ENCODE measurements around the gene PCDHGA10.
"Not testable (repeated sequence)": the region's sequence is repeated elsewhere in the genome, so short reads cannot be mapped to it uniquely, and the experiment has no call there.

Gene PCDHGA10

DNA sequence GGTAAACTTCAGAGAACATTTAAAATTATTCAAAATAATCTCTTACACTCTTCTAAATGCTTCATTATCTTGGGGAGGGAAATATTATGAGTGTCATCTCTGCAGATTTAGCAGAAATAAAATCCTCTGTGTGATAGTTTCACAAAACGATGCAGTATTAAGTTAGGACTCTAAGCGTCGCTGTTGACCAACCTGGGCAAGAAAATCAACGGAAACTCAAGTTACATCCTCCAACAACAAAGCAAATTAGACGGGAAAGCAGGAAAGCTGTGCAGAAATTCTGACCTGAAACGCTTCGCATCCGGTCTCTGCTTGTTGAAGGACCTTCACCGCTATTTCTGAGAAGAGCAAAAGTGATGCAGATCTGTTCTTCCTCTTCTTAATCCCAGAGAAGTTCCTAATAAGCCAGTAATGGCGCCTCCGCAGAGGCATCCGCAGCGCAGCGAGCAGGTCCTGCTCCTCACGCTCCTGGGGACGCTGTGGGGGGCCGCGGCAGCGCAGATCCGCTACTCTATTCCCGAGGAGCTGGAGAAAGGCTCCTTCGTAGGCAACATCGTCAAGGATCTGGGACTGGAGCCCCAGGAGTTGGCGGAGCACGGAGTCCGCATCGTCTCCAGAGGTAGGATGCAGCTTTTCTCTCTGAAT, 39.0 kb upstream of the PCDHGA10 start, which contains the start of gene PCDHGA6:
Gene PCDHGA6 (plus strand): TSS at position 219 of the 645 bp plus-strand sequence. CDS start 193 bp downstream, at position 412.
- TF ChIP-seq, protein P1, sequence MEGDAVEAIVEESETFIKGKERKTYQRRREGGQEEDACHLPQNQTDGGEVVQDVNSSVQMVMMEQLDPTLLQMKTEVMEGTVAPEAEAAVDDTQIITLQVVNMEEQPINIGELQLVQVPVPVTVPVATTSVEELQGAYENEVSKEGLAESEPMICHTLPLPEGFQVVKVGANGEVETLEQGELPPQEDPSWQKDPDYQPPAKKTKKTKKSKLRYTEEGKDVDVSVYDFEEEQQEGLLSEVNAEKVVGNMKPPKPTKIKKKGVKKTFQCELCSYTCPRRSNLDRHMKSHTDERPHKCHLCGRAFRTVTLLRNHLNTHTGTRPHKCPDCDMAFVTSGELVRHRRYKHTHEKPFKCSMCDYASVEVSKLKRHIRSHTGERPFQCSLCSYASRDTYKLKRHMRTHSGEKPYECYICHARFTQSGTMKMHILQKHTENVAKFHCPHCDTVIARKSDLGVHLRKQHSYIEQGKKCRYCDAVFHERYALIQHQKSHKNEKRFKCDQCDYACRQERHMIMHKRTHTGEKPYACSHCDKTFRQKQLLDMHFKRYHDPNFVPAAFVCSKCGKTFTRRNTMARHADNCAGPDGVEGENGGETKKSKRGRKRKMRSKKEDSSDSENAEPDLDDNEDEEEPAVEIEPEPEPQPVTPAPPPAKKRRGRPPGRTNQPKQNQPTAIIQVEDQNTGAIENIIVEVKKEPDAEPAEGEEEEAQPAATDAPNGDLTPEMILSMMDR (IDR thresholded peaks at IDR 0.05; ENCODE audit: low read depth, low read length), result peak; percentile 40
- DNase-seq (ENCODE audit: extremely low read depth, low read depth), result no peak

DNA sequence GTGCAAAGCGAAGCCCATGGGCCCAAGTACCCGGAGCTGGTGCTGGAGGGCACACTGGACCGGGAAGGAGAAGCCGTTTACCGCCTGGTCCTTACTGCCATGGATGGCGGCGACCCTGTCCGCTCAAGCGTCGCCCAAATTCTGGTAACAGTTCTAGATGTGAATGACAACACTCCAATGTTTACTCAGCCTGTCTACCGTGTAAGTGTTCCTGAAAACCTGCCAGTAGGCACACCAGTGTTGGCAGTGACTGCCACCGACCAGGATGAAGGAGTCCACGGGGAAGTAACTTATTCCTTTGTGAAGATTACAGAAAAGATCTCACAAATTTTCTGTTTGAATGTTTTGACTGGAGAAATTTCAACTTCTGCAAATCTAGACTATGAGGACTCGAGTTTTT, 38.2 kb upstream of the PCDHGA10 start:
- TF ChIP-seq, protein P1 (IDR thresholded peaks at IDR 0.05; ENCODE audit: low read depth, low read length), result no peak
- DNase-seq (ENCODE audit: extremely low read depth, low read depth), result no peak

- DNase-seq (ENCODE audit: extremely low read depth, low read depth), result not testable (repeated sequence)
These were observed 37.2 kb upstream of the PCDHGA10 start for GRCh38 chr5:141375444-141376155.

DNA sequence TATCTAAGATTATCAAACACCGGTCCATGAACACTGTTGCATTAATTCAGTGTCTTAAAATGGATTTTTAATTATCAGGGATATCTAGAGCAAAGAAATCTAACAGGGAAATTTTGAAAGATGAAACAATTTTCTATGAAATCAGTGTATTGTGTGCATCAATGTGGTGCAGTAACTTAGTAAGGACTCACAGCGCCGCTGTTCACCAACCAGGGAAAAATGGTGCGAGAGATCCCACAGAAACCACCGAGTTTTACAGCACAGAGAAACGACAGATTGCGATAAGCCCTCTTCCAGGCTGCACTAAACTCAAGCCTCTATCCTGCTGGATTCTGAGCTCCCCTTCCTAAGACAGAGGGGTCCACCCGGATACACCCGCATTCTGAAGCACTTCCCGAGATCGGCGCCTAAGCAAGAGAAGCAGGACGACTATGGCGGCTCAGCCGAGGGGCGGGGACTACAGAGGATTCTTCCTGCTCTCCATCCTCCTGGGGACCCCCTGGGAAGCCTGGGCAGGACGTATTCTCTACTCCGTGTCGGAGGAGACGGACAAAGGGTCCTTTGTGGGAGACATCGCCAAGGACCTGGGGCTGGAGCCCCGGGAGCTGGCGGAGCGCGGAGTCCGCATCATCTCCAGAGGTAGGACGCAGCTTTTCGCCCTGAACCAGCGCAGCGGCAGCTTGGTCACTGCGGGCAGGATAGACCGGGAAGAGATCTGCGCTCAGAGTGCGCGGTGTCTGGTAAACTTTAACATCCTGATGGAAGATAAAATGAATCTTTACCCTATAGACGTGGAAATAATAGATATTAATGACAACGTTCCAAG, 30.1 kb upstream of the PCDHGA10 start, which contains the start of gene PCDHGA7:
Gene PCDHGA7 (plus strand): TSS at position 274 of the 826 bp plus-strand sequence. CDS start 158 bp downstream, at position 432.
- TF ChIP-seq, protein P1 (IDR thresholded peaks at IDR 0.05; ENCODE audit: low read depth, low read length), result peak; percentile 32
- no peak for DNase-seq (ENCODE audit: extremely low read depth, low read depth)

GRCh38 chr5:141383345-141383744, 29.4 kb upstream of the PCDHGA10 start:
- TF ChIP-seq, protein P1 (IDR thresholded peaks at IDR 0.05; ENCODE audit: low read depth, low read length), result no peak
- DNase-seq (ENCODE audit: extremely low read depth, low read depth), result no peak

DNA sequence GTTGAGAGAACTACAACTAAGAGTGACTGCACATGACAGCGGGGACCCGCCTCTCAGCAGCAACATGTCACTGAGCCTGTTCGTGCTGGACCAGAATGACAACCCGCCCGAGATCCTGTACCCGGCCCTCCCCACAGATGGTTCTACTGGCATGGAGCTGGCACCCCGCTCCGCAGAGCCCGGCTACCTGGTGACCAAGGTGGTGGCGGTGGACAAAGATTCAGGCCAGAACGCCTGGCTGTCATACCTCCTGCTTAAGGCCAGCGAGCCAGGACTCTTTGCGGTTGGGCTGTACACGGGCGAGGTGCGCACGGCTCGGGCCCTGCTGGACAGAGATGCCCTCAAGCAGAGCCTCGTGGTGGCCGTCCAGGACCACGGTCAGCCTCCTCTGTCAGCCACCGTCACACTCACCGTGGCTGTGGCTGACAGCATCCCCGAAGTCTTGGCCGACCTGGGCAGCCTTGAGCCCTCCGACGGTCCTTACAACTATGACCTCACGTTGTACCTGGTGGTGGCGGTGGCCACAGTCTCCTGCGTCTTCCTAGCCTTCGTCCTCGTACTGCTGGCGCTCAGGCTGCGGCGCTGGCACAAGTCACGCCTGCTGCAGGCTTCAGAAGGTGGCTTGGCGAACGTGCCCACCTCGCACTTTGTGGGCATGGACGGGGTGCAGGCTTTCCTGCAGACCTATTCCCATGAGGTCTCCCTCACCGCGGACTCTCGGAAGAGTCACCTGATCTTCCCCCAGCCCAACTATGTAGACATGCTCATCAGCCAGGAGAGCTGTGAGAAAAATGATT, 28.1 kb upstream of the PCDHGA10 start:
- TF ChIP-seq, protein P1 (IDR thresholded peaks at IDR 0.05; ENCODE audit: low read depth, low read length), result no peak

More for the DNA sequence above, 28.1 kb upstream of the PCDHGA10 start:
- DNase-seq (ENCODE audit: extremely low read depth, low read depth), result no peak

Data from AG09319 (cell line).